Stimulated activated CD4-positive, alpha-beta T cell treated with anti-CD3 and anti-CD28 coated beads, TNF-alpha, amount 100 ng/mL, for 4 hours (primary cell): ENCODE measurements around the gene ACY1.
"Not testable (repeated sequence)": the region's sequence is repeated elsewhere in the genome, so short reads cannot be mapped to it uniquely, and the experiment has no call there.

ENCODE experiments used
- DNase-seq, 3 experiments: peaks; one replicate each; pipeline ENCODE4 v3.0.0-alpha.2; 2020; ENCODE audit warnings: low read depth in 3 of 3

Gene ACY1

DNA sequence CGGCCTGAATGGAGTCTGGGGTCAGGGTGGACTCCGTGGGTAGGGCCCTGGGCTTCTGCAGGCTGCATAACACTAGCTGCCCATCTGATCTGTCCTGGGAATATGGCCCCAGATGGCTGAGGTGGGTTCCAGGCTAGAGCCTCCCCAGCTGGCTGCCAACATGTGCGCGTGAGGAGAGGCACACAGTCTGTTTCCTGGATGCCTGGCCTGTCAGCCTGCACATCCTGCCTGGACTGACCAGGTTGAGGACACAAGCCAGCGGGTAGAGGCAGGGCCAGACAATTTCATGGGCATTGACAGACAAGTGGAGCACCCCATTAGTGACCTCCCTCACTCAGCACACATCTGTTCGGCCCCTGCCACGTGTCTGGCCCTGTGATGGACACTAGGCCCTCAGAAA, 42.1 kb downstream of the ACY1 start:
- no peak for DNase-seq

DNA sequence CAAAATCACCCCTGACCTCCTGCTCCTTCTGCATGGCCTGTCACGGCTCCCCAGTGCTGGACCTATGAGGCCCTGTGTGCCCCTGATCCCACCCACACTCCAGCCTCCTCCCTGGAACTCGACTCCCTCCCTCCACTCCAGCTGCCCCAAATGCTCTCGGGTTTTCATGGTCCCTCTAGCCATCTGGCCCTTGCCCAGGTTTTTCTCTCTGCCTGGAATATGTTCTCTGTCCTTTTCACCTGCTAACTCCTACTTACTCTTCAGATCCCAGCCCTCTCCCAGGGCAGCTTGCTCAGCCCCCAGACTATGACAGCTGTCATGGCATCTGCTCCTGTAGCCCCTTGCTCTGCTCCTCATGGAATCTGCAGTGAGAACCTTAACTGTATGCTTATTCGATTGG, 42.7 kb downstream of the ACY1 start:
- no peak for DNase-seq

DNA sequence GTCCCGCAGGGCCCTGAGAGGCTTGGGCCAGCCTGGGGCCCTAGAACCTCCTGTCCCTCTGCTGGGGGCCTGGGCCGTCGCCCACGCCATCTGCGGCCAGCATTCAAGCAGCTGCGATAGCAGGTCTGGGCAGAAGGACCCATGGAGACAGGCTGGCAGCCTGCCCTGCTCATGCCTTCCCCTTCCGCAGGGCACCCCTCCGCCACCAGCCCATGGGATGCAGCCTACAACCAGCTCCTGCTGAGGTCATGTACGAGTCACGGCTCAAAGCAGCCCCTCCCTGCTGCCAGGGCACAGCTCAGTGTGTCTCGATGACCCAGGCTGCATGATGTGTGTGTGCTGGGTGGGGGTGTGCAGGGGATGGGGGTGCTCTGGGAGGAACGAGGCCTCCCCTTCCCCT, 45.2 kb downstream of the ACY1 start:
- no peak for DNase-seq

DNA sequence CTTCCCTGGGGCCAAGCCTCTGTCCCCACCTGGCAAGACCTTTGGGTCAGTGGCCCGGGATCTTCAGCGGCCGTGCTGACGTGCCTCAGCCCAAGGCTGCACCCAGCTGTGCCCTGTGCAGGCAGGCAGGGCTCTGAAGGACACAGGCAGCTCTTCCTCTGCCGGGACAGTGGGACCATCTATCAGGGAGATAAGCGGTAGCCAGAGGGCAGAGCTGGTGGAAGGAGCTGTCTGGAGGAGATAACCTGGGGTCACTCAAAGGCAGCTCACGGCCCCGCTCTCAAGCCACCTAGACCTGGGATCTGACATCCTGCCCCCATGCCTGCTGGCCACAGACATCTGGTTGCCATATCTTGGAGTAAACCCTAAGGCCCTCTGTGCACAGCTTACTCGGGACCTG, 45.7 kb downstream of the ACY1 start:
- DNase-seq = no peak

DNA sequence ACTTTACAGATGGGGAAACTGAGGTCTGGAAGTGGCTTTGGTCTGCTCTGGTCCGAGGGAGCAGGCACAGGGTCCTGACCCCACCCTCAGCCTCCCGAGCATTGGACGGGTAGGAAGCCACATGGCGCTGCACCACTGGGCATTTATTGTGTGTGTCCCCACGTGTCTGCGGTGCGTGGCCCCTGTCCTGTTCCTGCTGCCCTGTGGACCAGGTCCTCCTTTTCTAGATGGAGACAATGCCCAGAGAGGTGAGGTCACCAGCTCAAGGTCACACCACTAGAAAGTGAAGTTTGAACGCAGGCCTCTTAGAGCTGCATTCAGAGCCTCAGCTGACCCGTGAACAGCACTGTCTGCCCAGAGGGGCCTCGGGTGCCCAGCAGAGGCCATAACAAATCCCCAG, 46.2 kb downstream of the ACY1 start:
- no peak for DNase-seq

DNA sequence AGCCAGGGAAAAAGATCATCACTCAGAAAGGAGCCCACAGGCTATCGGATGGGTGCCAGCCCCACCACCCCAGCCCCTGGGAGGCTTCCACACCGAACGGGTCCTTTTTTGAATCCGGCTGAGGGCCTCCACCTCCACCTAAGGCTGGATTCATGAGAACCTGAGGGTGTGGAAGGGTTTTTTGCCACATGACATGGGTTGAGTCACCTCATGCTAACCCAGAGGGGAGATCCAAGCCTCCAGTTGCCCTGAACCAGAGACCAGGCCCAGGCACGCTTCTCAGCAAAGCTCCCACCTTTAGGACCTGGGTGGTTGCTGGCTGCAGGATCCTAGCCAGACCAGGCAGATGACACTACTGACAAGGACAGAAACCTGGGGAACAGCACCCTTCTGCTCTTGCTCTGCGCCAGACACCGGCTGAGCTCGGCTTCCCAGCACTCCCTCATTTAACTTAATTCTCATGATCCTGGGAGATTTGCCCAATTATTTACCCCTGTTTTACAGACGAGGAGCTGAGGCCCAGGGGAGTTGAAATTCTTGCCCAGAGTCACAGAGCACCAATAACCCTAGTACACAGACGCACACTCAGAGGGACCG, 47.5 kb downstream of the ACY1 start:
- DNase-seq = no peak

DNA sequence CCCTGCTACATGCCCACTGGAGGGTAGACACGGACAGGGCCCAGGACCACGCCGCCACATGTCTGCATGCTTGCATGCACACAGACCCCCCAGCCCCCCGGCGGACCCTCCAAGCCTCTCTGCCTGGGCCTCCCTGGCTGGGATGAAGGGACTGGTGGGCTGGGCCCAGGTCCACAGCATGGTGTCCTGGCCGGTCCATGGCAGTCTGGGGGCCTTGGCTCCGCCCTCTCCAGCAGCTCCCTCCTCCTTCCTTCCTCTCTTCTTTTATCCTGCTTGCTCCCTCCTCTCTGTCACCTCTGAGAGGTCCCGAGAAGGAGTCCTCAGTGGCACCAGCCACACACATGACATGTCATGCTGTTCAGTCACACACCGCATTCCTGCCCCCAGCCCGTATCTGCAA, 48.6 kb downstream of the ACY1 start:
- DNase-seq = no peak

DNA sequence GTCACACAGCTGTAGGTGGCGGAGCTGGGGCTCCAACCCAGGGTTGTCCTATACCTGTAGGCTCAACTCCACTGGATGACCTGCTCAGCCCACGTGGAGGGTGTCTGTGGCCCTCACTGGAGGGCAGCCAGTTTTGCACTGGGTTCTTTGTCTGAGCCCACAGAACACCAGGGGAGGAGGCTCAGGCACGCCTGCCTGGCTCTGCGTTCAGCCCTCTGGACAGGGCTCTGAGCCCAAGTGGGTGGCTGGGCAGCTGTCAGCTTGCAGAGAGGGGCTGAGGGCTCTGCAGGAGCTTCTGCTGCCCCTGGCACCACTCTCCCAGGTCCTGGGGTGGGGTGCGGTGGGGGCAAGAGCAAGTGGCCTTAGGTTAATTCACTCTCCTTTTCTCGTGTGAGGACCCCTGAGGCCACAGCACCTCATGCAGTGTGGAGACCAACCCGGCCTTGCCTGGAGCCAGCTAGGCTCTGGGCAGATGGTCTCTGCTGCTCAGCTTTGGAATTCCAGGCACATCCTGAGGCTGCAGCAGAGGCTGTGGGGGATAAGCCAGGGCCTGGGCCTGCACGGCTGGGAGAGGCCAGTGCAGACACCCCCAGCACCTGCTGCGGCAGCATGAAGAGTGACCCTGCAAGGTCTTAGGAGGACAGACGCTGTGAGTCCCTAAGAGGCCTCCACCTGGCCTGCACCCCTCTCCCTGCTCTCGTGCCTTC, 49.5 kb downstream of the ACY1 start:
- DNase-seq = no peak

DNA sequence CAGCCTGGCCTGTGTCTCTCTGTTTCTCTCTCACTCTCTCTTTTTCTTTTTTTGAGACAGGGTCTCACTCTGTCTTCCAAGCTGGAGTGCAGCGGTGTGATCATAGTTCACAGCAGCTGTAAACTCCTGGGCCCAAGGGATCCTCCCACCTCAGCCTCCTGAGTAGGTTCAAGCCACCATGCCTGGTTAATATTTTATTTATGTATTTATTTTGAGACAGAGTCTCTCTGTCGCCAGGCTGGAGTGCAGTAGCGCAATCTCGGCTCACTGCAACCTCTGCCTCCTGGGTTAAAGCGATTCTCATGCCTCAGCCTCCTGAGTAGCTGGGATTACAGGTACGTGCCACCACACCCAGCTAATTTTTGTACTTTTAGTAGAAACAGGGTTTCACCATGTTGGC, 50.4 kb downstream of the ACY1 start:
- DNase-seq = not testable (repeated sequence)

DNA sequence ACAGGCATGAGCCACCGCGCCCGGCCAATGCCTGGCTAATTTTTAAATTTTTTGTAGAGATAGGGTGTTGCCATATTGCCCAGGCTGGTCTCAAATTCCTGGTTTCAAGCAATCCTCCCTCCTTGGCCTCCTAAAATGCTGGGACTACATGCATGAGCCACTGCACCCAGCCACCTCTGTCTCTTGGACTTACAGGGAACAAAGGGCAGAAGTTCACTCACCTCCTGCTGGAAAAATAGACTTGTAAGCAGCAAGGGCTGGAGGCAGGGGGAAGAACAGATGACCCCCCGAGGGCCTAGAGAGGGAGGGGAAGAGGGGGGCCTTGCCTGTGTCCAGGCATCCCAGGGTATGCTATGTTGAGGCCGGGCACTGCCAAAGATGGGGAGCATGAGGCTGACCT, 50.9 kb downstream of the ACY1 start:
- no peak for DNase-seq

DNA sequence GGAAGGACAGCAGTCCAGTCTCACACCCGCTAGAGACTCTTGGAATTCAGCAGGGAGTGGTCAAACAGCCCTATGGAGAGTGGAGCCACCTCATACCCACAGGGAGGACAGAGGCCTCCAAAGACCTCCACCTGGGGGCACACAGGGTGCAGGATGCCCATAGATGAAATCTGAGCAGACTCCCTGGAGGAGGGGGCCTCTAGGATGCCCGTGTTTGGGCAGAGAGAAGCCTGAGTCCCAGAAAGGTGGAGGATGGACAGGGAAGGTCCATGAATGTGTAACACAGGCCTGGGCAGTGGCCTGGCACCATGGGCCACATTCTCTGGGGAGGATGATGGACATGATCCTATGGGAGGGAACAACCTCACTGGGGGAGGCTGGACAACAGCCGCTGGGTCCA, 51.3 kb downstream of the ACY1 start:
- DNase-seq = no peak

DNA sequence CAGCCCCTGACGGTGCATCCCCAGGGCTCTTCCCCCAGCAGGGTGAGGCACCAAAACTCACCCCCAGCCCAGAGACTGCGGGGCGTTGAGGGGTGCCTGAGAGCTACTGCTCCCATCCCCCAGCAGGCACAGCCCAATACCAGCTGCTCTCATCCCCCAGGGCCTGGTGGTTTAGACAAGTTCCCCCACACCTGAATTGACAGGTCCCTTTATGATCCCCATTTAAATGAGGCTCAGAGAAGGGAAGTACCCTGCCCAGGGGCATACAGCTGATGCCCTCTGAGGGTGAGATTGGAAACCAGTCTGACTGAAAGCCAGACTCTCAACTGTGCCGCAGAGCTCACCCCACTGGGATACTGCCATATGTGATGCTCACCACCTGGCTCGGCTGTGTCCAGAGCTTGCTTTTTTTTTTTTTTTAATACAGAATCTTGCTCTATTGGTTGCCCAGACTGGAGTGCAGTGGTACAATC, 52.9 kb downstream of the ACY1 start:
- DNase-seq = no peak

DNA sequence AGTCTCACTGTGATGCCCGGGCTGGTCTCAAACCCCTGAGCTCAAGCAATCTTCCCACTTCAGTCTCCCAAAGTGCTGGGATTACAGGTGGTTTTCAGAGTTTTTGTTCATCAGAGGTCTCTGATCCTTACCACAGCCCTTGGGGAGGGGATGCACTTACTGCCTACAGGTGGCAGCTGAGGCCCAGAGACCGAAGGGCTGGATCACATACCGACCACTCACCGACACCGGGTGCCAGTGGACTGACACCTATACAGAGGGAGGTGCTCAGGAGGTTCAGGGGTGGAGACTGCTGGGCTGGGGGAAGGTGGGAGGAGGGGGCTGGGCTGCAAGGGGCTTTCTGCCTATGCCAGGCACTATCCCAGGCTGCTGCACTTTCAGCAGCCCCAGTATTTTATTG, 53.5 kb downstream of the ACY1 start:
- no peak for DNase-seq

DNA sequence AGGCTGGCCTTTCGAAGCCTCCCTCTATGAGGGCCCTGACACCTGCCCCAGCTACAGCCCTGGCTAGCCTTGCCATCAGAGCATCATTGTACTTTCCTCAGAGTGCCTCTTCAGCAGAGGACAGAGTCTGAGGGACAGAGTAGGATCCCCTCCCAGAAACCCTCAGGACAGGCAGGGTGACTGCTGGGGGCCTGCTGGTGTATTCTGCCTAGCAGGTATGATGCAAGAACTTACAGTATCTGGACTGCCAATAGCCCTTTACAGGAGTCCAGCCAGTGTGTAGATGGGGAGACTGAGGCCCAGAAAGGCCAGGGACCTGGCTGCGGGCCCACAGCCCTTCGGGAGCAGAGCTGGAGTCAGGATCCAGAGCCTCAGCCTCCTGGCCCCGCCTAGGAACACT, 54.0 kb downstream of the ACY1 start:
- DNase-seq = no peak

DNA sequence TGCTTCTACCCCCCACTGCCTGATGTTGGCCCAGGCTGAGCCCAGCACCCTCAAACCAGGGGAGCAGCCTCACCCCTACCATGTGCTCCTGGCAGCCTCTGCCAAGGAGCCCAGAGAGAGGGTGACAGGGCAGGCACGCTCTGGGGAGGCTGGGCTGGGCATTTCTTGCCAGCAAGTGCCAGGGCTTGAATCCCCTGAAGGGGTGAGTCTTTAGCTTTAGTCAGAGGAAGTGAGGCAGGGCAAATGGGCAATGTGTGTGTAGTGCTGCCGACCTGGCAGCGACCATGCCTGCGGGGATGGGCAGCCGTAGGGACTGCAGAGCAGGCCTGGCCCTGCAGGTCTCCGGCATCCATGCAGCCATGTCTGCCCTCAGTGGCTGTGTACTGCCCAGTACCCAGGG, 54.9 kb downstream of the ACY1 start:
- no peak for DNase-seq
